ENCODE measurements around the gene TSSC4.

GRCh38 chr11:2351701-2352100 is 48.8 kb upstream of the TSSC4 start:
- TF ChIP-seq, protein P1, sequence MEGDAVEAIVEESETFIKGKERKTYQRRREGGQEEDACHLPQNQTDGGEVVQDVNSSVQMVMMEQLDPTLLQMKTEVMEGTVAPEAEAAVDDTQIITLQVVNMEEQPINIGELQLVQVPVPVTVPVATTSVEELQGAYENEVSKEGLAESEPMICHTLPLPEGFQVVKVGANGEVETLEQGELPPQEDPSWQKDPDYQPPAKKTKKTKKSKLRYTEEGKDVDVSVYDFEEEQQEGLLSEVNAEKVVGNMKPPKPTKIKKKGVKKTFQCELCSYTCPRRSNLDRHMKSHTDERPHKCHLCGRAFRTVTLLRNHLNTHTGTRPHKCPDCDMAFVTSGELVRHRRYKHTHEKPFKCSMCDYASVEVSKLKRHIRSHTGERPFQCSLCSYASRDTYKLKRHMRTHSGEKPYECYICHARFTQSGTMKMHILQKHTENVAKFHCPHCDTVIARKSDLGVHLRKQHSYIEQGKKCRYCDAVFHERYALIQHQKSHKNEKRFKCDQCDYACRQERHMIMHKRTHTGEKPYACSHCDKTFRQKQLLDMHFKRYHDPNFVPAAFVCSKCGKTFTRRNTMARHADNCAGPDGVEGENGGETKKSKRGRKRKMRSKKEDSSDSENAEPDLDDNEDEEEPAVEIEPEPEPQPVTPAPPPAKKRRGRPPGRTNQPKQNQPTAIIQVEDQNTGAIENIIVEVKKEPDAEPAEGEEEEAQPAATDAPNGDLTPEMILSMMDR (IDR thresholded peaks at IDR 0.05; ENCODE audit: insufficient read depth, low read depth, low read length) = no peak
- TF ChIP-seq EZH2 (IDR thresholded peaks at IDR 0.05; ENCODE audit: insufficient read depth, low read length) = no peak
